Measurements from ENCODE around the gene TPSG1. TPM values are rescaled to one million over a fixed set of nuclear protein-coding genes. Genes with fewer than 3 reads are reported as not detected.
"Not testable (repeated sequence)": the region's sequence is repeated elsewhere in the genome, so short reads cannot be mapped to it uniquely, and the experiment has no call there.

The TPSG1 gene
- total RNA-seq, 1 donor from 2014 or later: not detected

DNA sequence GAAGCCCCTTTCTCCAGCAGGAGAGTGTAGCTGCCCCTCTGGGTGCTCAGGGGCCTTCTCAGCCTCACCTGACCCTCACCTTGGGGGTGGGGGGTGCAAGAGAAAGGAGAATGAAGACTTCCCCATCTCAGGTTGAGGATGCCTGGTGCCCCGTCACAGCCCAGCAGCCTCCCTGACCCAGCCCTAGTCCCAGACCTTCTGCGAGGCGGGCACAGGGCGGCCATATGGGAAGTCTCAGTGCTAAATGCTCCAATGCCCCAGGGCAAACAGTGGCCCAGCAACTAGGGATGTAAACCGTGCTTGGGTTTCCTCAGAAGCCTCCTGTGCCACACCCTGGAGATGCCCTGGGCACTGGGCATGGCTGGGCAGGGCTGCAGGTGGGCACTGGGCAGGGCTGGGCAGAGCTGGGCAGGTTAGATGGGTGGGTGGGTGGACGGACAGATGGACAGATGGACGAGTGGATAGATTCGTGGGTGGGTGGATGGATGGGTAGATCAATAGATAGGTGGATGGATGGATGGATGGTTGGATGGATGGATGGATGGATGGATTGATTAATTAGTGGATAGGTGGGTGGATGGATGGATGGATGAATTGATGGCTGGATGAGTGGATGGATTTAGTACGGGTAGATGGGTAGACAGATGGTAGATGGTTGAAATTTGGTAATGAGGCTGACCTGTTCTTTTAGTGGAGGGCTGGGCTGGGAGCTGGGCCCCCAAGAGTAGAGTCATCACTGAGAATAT, 47.6 kb upstream of the TPSG1 start:
- Histone ChIP-seq H4K20me1 (ENCODE audit: insufficient read depth, low read length) (no peaks in the 10 kb centered on the region), H3K4me2 (ENCODE audit: low read length) (no peak overlapping the region), H3K9ac (ENCODE audit: low read length) (no peak overlapping the region), H2AFZ (ENCODE audit: low read depth, low read length) (no peak overlapping the region), H3K4me3 (ENCODE audit: insufficient read depth, low read depth, low read length) (no peak overlapping the region), H3K27me3 (ENCODE audit: insufficient read depth, low read length) (peaks cover 7% of the 10 kb centered on the region), H3K4me1 (ENCODE audit: insufficient read depth, low read length) (no peaks in the 10 kb centered on the region), H3K27ac (ENCODE audit: low read depth, low read length) (no peak overlapping the region), H3K9me3 (ENCODE audit: insufficient read depth, low read depth, low read length) (no peaks in the 10 kb centered on the region), H3K79me2 (ENCODE audit: insufficient read depth, low read length) (no peaks in the 10 kb centered on the region), H3K36me3 (ENCODE audit: insufficient read depth, low read length) (no peaks in the 10 kb centered on the region)
- DNase-seq (ENCODE audit: low read depth) (no peak), FAIRE-seq (no peak)
- H3K4me3 Mint-ChIP-seq (ENCODE audit: unreplicated experiment): no peak overlapping the region
- TF ChIP-seq EZH2 (IDR thresholded peaks at IDR 0.05; ENCODE audit: insufficient read depth, low read length) (no peak), CTCF (IDR thresholded peaks at IDR 0.05; ENCODE audit: insufficient read depth, low read depth, low read length) (no peak)
- no peaks in the 10 kb centered on the region for H3K4me1 Mint-ChIP-seq (ENCODE audit: low read depth, unreplicated experiment)
- peaks cover 1% of the 10 kb centered on the region for H3K9me3 Mint-ChIP-seq (ENCODE audit: unreplicated experiment)
- peaks cover 32% of the 10 kb centered on the region for H3K27me3 Mint-ChIP-seq (ENCODE audit: low read depth, unreplicated experiment)
- no peak overlapping the region for H3K27ac Mint-ChIP-seq (ENCODE audit: unreplicated experiment)
- H3K36me3 Mint-ChIP-seq (ENCODE audit: low read depth, unreplicated experiment): peaks cover 3% of the 10 kb centered on the region

DNA sequence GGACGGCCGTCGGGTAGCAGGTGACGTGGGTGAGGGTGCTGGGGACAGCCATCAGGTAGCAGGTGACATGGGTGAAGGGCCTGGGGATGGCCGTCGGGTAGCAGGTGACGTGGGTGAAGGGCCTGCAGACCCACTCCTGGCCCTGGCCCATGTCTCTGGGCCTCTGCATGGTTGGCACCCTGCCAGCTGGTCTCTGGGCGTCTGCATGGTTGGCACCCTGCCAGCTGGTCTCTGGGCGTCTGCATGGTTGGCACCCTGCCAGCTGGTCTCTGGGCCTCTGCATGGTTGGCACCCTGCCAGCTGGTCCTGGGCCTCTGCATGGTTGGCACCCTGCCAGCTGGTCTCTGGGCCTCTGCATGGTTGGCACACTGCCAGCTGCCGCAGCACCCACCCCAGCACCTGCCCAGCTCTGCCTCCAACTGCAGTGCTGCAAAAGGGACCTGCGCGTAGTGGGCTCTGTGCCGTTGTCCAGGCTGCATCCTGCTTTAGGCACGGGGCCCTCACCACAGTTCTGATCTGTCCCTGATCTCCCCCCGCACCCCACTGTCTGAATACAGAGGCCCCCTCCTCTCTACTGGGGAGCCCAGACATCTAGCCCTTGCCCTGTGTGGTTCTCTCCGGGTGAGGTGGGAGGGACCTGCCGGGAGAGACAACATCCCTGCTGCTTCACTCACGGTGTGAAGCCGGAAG, 46.8 kb upstream of the TPSG1 start:
- H3K4me1 ChIP-seq (ENCODE audit: insufficient read depth, low read length): not testable (repeated sequence)

DNA sequence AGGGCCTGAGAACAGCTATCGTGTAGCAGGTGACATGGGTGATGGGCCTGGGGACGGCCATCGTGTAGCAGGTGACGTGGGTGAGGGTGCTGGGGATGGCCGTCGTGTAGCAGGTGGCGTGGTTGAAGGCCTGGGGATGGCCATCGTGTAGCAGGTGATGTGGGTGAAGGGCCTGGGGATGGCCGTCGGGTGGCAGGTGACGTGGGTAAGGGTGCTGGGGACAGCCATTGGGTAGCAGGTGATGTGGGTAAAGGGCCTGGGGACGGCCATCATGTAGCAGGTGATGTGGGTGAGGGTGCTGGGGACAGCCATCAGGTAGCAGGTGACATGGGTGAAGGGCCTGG, 46.3 kb upstream of the TPSG1 start:
- H4K20me1 ChIP-seq (ENCODE audit: insufficient read depth, low read length): no peaks in the 10 kb centered on the region
- no peak overlapping the region for H3K4me3 ChIP-seq (ENCODE audit: insufficient read depth, low read depth, low read length)
- H3K9ac ChIP-seq (ENCODE audit: low read length): no peak overlapping the region
- Mint-ChIP-seq H3K4me1 (ENCODE audit: low read depth, unreplicated experiment) (no peaks in the 10 kb centered on the region), H3K4me3 (ENCODE audit: unreplicated experiment) (no peak overlapping the region), H3K36me3 (ENCODE audit: low read depth, unreplicated experiment) (peaks cover 3% of the 10 kb centered on the region), H3K27me3 (ENCODE audit: low read depth, unreplicated experiment) (peaks cover 32% of the 10 kb centered on the region), H3K27ac (ENCODE audit: unreplicated experiment) (no peak overlapping the region), H3K9me3 (ENCODE audit: unreplicated experiment) (no peaks in the 10 kb centered on the region)
- no peaks in the 10 kb centered on the region for H3K36me3 ChIP-seq (ENCODE audit: insufficient read depth, low read length)
- H3K4me2 ChIP-seq (ENCODE audit: low read length): no peak overlapping the region
- H2AFZ ChIP-seq (ENCODE audit: low read depth, low read length): no peak overlapping the region
- H3K27ac ChIP-seq (ENCODE audit: low read depth, low read length): no peak overlapping the region
- FAIRE-seq (no peak), DNase-seq (ENCODE audit: low read depth) (no peak)
- H3K79me2 ChIP-seq (ENCODE audit: insufficient read depth, low read length): no peaks in the 10 kb centered on the region
- TF ChIP-seq EZH2 (IDR thresholded peaks at IDR 0.05; ENCODE audit: insufficient read depth, low read length) (no peak), CTCF (IDR thresholded peaks at IDR 0.05; ENCODE audit: insufficient read depth, low read depth, low read length) (no peak)
- H3K9me3 ChIP-seq (ENCODE audit: insufficient read depth, low read depth, low read length): no peaks in the 10 kb centered on the region
- H3K4me1 ChIP-seq (ENCODE audit: insufficient read depth, low read length): no peaks in the 10 kb centered on the region
- peaks cover 7% of the 10 kb centered on the region for H3K27me3 ChIP-seq (ENCODE audit: insufficient read depth, low read length)

More for the DNA sequence above, 46.8 kb upstream of the TPSG1 start:
- not testable (repeated sequence) for H3K9ac ChIP-seq (ENCODE audit: low read length); H3K4me2 ChIP-seq (ENCODE audit: low read length); DNase-seq (ENCODE audit: low read depth); H3K36me3 Mint-ChIP-seq (ENCODE audit: low read depth, unreplicated experiment); H3K9me3 Mint-ChIP-seq (ENCODE audit: unreplicated experiment); H3K27ac Mint-ChIP-seq (ENCODE audit: unreplicated experiment); H3K4me3 ChIP-seq (ENCODE audit: insufficient read depth, low read depth, low read length); FAIRE-seq; H3K79me2 ChIP-seq (ENCODE audit: insufficient read depth, low read length); H3K27me3 ChIP-seq (ENCODE audit: insufficient read depth, low read length); H2AFZ ChIP-seq (ENCODE audit: low read depth, low read length); H4K20me1 ChIP-seq (ENCODE audit: insufficient read depth, low read length); H3K9me3 ChIP-seq (ENCODE audit: insufficient read depth, low read depth, low read length); H3K4me1 Mint-ChIP-seq (ENCODE audit: low read depth, unreplicated experiment); H3K27ac ChIP-seq (ENCODE audit: low read depth, low read length); H3K36me3 ChIP-seq (ENCODE audit: insufficient read depth, low read length); H3K4me3 Mint-ChIP-seq (ENCODE audit: unreplicated experiment)
- peaks cover 29% of the 10 kb centered on the region for H3K27me3 Mint-ChIP-seq (ENCODE audit: low read depth, unreplicated experiment)

GRCh38 chr16:1269418-1269817, 44.4 kb upstream of the TPSG1 start:
- H3K9ac ChIP-seq (ENCODE audit: low read length); DNase-seq (ENCODE audit: low read depth); H3K4me1 Mint-ChIP-seq (ENCODE audit: low read depth, unreplicated experiment); H3K9me3 Mint-ChIP-seq (ENCODE audit: unreplicated experiment); H4K20me1 ChIP-seq (ENCODE audit: insufficient read depth, low read length); H3K4me3 Mint-ChIP-seq (ENCODE audit: unreplicated experiment); H3K79me2 ChIP-seq (ENCODE audit: insufficient read depth, low read length); H3K27ac Mint-ChIP-seq (ENCODE audit: unreplicated experiment); H3K36me3 ChIP-seq (ENCODE audit: insufficient read depth, low read length); H3K4me1 ChIP-seq (ENCODE audit: insufficient read depth, low read length); H3K27ac ChIP-seq (ENCODE audit: low read depth, low read length); H3K27me3 ChIP-seq (ENCODE audit: insufficient read depth, low read length); H2AFZ ChIP-seq (ENCODE audit: low read depth, low read length); H3K4me2 ChIP-seq (ENCODE audit: low read length); H3K4me3 ChIP-seq (ENCODE audit: insufficient read depth, low read depth, low read length); H3K36me3 Mint-ChIP-seq (ENCODE audit: low read depth, unreplicated experiment); H3K9me3 ChIP-seq (ENCODE audit: insufficient read depth, low read depth, low read length); FAIRE-seq: not testable (repeated sequence)
- peaks cover 30% of the 10 kb centered on the region for H3K27me3 Mint-ChIP-seq (ENCODE audit: low read depth, unreplicated experiment)

Measured in astrocyte (in vitro differentiated cells and primary cell).